ENCODE measurements around the gene AMZ2.

Gene AMZ2

DNA sequence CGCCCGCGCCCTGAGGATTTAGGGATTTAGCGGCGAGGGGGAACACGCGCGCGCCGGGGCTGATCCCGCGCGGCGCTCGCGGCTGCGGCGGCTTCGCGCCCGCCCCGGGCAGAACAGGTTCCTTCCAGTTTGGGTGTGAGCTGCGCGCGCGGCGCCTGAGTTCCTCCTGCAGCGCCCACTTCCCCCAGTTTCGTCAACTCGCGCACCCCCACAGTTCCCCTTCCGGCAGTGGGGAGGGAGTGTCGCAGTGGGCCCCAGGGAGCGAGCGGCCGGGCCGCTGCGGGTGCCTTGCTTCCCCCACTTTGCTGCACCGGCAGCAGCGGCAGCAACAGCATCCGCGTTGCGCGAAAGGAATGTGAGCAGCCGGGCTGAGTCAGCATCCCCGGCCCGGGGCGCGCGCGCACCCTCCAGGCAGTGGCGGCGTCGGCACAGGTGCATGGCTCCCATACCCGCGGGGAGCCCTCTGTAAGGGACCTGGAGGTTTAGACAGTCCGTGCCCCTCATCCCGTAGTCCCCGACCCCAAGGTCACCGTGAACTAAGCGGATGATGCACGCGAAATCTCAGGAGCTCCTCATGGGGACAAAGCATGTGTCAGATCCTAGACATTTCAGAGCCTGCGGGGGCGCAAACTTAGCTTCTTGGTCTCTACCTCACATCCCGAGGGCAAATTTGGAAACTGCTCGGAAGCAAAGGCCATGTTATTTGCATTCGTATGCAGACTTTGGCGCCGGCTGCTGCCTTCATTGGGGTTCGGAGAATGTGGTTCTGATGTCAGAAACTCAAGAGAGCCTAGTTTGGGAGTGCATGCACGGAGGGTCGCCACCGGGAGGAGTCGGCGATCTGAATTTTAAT, 44.2 kb downstream of the AMZ2 start:
- peak; percentile 85 for DNase-seq

DNA sequence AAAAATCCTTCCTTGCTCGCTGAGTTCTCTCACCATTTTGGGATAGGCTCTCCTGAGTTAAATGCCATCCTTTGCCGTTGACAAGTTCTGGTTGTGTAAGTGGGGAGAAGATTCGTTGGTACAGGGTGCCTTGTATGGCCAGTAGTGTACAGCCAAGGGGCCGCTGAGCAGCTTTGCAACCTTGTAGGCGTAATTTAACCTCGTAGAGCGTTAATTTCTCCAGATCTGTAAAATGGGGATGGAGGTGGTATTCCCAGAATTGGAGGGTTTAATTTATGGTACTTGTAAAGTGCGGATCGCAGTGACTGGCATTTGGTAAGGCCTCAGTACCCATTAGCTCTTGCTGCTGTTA, 44.8 kb downstream of the AMZ2 start:
- no peak for DNase-seq

DNA sequence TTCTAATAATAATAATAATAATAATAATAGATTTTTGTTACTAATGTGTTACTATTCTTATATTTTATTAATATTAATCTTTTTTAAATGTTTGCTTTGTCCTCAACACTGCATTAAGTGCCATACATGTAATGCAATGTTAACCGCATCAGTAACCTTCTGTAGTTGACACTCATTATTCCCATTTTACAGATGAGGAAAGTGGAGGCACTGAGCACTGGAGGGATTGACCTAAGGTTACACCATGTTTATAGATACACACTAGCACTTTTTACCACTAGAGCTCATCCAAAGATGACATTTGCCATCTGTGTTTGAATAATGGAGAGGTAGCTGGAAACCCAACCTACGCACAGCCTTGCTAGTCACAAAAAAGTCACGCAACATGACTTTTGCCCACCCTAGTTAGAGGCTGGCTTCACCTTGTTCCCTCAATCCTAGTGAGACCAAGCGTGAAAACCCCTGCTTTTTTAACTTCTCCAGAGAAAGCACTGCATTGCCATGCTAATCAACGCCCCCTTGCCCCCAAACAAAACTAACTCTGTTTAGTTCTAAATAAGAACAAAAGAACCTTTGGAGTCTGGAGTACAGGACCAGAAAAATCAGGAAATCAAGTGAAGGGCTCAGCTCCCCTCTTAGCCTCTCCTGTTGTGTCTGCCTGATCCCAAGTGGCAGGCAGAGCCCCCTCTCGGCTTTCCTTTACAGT, 45.8 kb downstream of the AMZ2 start:
- DNase-seq = no peak

DNA sequence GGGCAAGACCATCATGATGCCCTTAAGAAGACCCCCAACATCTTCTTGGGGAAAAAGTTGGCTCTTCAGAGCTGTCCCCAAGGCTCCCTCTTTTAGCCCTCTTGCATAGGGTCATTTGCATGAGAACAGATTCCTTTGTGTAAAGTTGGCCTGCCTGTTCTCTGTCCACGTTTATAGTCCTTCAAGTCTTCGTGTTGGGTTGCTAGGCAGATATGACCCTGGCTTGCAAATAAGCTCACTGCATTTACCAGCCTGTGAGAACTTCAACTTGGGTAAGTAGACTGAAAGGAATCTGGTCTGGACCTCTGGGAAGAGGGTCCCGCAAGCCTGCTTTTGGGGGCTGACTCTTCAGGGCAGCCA, 46.3 kb downstream of the AMZ2 start:
- no peak for DNase-seq

DNA sequence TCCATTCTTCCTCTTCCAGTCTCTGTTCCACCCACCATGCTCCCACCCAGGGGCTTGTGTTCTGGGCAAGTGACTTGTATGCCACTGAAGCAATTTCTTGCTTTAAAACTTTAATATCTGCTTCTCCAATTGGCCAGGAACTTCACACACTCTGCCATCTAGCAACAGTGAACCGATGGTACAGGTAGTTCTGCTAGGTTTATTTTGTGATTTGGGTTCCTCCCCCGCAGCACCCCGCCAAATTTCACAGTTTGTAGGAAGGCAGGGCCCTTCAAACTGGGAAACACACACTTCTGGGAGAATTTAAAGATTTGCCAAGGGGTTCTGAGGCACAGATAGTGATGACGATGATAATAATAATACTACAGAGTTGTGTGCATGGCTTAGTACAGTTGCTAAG, 46.8 kb downstream of the AMZ2 start:
- no peak for DNase-seq

DNA sequence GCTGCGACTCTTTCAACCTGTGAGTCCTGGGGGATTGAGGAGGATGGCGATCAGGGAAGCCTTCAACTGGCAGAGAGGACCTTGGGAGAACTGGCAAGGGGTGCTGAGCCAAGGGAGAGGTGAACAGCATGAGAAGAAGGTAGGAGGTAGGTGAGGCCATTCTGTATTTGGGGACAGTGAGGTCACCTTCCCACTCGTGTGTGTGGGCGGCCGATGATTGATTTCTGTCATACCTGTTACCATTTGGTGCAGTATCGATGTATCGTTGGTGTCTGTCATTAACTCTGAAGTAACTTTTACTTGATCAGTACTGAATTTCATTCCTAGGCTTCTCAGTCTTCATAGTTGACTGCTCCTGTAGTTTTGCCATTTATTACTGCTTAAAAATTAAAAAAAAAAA, 47.2 kb downstream of the AMZ2 start:
- no peak for DNase-seq

DNA sequence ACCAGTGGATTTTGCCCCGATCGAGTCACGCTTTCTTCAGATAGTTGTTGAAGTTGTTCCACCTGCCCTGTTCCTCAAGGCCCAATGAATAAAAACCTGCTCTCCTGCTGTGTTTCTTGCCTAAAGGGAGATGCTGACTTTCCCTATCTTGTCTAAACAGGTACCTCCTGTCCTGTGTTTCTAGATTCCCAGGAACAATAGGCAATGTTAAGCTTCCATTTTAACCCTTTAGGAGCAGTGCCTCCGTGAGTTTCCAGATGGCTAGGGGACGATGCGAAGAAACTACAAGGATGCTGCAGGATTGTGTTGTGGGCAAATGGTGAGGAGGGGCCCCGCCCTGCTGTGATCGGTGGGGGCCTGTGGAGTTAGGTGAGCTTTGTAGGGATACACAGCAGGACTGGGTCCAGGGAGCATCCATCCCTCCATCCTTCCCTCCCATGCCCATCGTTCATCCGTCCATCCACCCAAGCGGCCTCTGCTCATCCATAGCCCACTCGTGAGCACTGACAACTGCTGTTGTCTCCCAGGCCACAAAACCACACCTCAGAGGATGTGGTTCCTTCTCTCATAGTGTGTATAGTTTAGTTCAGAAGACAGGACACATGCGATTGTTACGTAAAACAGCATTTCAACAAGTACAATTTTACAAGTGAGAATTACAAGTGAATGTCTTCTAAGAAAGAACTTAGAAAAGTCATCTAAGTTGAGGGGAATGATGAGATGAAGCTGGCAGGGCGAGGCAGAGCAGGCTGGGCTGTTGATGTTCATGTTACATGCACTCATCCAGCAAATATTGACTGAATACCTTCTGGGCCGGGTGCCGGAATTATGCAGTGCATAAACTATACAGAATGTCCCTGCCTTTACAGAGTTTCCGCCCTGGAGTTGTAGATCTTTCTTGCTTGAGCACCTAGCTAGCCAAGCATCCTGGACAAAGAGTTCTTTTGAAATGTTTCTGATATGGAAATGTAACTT, 48.7 kb downstream of the AMZ2 start:
- DNase-seq = no peak

DNA sequence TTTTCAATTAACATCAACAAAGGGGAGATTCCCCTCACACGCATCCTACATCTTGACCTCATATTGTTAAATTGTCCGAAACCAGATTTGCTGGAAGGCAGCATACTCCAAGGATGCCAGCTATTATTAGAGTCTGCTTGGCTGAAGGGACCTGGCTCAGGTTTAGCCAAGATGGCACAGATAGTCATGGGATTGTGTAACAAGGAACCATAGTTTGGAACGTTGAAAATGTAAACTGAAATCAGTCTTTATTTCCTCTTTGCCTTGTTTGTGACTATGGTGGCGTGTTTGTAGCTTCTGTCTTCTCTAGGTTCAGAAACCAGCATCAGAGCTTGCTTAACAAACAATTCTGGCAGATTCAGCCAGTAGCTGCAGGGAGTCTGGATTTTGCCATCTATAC, 49.4 kb downstream of the AMZ2 start:
- DNase-seq = no peak

DNA sequence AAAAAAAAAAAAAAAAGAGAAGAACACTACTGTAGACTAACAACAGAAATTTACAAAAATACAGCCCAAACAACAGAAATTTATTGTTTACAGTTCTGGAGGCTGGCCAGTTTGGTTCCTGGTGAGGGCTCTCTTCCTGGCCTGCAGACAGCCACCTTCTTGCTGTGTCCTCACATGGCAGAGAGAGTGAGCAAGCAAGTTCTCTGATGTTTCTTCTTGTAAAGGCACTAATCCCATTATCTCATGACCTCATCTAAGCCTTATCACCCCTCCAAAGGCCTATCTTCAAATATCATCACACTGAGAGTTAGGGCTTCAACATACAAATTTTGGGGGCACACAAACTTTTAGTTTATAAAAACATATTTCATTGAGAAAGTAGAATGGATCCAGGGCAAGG, 50.8 kb downstream of the AMZ2 start:
- no peak for DNase-seq

DNA sequence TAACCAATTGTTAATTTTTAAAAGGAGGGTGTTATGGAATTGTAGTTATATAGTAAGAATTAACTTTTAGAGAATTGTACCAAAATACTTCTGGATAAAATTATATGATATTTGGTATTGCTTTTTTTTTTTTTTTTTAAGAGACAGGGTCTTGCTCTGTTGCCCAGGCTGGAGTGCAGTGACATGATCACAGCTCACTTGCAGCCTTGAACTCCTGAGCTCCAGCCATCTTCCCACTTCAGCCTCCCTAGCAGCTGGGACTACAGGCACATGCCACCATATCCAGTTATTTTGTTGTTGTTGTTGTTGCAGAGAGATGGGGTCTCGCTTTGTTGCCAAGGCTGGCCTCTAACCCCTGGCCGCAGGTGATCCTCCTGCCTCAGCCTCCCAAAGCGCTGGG, 52.0 kb downstream of the AMZ2 start:
- DNase-seq = no peak

DNA sequence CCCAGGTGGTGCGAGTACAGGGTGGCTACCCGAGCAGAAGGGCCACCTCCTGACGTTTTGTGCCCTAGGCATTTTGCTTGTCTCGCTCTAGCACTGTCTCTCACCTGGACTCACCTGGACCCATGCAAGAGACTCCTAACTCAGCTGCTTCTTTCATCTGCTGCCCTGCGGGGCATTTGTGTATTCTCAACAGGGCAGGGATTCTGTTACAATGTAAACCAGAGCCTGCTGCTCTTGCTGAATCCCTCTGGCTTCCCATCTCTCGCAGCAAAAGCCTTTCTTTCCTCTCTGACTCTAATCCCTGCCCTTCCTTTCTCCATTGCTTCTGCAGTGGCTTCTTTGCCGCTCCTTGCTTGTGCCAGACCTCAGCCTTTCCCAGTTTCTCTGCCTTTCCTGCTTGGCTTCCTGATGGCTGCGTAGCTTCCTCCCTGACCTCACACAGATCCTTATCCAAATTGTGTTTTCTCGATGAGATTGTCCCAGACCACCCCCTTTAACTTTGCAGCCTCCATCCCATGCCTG, 53.7 kb downstream of the AMZ2 start:
- DNase-seq = no peak

DNA sequence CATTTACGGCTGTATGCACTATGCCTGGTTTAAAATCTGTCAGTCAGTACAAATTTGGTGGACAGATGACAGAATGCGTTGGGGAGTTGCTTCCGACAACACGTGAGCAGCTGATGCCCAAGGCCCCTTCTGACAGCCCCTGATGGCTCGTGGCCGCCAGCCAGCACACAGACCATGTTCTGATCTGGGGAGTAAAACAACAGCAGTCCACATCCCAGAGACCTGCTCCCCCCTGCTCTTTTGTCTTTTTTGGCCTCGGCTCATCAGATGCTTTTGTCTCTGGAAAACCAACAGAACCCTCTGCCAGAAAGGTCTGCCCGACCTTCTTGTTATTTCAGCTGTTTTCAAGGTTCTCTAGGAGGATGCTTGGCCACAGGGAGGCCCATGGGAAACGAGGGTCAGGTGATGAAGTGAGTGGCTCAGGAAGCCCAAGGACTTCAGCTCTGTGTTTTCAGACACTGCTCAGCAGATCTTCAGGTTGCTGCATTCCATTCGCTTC, 54.3 kb downstream of the AMZ2 start:
- no peak for DNase-seq

DNA sequence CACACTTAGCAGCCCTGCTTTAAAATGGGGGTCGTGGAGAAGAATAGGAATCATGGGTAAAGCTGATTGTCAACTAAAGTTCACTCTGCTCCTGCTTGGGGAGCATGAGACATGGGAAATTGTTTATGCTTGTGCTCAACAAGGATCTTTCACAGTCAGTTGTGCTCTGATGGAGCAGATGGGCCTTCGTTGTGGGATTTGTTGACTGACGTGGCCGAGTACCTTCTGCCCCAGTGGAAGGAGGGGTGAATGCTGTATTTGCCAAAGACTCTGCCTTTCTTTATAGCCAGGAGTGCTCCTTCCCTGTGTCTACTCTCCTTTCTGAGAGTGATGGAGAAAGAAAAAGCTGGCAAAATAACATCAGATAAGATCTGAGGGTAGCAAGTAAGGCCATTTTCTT, 54.8 kb downstream of the AMZ2 start:
- no peak for DNase-seq

DNA sequence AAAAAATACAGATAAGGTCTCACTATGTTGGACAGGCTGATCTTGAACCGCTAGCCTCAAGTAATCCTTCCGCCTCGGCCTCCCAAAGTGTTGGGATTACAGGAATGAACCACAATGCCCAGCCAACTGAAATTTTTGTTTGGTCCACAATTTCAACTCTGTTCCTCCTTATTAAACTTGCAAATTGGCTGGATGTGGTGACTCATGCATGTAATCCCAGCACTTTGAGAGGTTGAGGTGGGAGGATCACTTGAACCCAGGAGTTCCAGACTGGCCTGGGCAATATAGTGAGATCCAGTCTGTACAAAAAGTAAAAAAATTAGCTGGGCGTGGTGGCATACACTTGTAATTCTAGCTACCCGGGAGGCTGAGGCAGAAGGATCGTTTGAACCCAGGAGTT, 56.9 kb downstream of the AMZ2 start:
- no peak for DNase-seq

DNA sequence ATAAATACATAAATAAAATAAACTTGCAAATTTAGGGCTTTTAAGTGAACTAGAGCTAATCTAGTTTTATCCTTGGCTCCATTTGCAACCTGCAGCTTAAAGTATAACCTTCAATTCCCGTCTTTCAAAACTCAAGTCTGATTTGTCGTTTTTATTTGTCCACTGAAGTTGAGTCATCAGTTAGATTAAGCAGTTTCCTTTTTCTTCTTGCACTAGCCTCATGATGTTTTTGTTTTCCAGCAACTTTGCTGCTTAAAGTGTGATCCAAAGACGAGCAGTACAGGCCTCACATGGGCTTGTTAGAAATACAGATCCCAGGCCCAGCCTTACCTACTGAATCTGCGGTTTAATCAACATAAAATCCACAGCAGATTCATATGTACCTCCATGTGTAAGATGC, 57.3 kb downstream of the AMZ2 start:
- no peak for DNase-seq

Measured in femur (tissue), 1 donor.